Gastroesophageal sphincter (tissue), 3 donors: Measurements from ENCODE around the gene UROC1.

Source experiments
- POLR2A ChIP-seq, 2 donors: fragments of 450-650 bp; IDR thresholded peaks; one replicate each; pipeline ENCODE4 v1.6.1; 2017; ENCODE audit warnings: antibody characterized with exemption in 2 of 2, mild to moderate bottlenecking in 2 of 2, moderate library complexity in 1 of 2
- POLR2AphosphoS5 ChIP-seq: sonication (generic); formaldehyde crosslinking; IDR thresholded peaks from one replicate; pipeline ENCODE4 v1.6.1; 2017; ENCODE audit warnings: antibody characterized with exemption
- TF ChIP-seq, protein P1 (sequence below), 4 experiments: fragments of 200-600 bp in 2 of 4; fragments of 450-650 bp in 2 of 4; sonication (generic) in 1 of 4; IDR thresholded peaks; one replicate each; pipeline ENCODE4 v1.5.1; 2017 to 2019; ENCODE audit warnings: antibody characterized with exemption in 4 of 4, mild to moderate bottlenecking in 2 of 4, moderate library complexity in 2 of 4

DNA sequence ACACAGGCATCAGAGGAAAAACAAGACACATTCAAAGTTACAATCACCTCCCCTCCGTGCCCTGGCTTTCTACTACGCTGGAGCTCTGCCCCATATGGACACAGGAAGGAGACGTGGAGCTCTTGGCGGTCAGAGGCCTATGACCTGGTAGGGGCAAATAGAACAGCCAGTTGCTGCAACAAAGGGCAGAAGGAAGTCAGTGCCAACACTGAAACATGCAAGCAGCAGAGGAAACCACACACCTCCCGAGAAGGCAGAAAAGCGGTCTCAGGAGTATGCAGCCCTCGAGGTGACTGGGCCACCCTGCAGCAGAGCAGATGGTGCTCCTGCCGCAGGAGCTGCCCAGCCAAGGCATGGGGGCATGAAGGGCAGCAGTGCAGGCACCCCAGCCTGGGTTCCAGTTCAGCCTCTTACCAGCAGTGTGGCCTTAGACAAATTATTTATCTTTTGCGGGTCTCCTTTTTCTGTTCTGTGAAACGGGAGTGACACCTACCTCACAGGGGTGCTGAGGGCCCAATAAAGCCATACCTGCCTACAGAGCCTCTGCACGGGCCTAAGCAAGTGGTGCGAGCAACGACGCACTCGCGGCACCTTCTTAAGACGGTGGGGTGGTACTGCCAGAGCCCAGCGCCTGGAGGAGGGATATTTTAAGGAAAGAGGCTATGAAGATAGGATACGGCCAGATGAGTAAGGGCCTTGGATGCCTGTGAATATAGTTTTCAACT, 50.5 kb downstream of the UROC1 start:
- TF ChIP-seq, protein P1, sequence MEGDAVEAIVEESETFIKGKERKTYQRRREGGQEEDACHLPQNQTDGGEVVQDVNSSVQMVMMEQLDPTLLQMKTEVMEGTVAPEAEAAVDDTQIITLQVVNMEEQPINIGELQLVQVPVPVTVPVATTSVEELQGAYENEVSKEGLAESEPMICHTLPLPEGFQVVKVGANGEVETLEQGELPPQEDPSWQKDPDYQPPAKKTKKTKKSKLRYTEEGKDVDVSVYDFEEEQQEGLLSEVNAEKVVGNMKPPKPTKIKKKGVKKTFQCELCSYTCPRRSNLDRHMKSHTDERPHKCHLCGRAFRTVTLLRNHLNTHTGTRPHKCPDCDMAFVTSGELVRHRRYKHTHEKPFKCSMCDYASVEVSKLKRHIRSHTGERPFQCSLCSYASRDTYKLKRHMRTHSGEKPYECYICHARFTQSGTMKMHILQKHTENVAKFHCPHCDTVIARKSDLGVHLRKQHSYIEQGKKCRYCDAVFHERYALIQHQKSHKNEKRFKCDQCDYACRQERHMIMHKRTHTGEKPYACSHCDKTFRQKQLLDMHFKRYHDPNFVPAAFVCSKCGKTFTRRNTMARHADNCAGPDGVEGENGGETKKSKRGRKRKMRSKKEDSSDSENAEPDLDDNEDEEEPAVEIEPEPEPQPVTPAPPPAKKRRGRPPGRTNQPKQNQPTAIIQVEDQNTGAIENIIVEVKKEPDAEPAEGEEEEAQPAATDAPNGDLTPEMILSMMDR (IDR thresholded peaks at IDR 0.05): no peak
- TF ChIP-seq POLR2A (IDR thresholded peaks at IDR 0.05): no peak
- TF ChIP-seq POLR2AphosphoS5: no peak
